ENCODE data around the gene GPR157.

GPR157 gene

GRCh38 chr1:9088807-9089206 is 40.1 kb downstream of the GPR157 start:
- H3K27ac ChIP-seq (replicated peaks; ENCODE audit: low read length), result no peak overlapping the region
- no peak overlapping the region for H2AFZ ChIP-seq (ENCODE audit: low read length)
- no peak overlapping the region for H4K8ac ChIP-seq (ENCODE audit: low read depth, low read length)
- H3K23ac ChIP-seq (ENCODE audit: low read depth, low read length, poor library complexity), result no peak overlapping the region
- H2BK15ac ChIP-seq (ENCODE audit: low read length), result no peak overlapping the region
- no CpG with 5 or more reads among the region's 4 CpGs for WGBS, 2 donors (ENCODE audit: extremely low coverage in 2 of 2, insufficient read length in 2 of 2, insufficient replicate concordance in 1 of 2)
- H3K4me2 ChIP-seq (ENCODE audit: insufficient read depth, low read length, poor library complexity, severe bottlenecking), result no peak overlapping the region
- H3K4me1 ChIP-seq (ENCODE audit: control insufficient read depth in 2 of 2, insufficient read depth in 1 of 2, low read depth in 1 of 2, low read length in 2 of 2), result no peaks in the 10 kb centered on the region
- no peak overlapping the region for H2AK5ac ChIP-seq (ENCODE audit: low read depth, low read length)
- no peak overlapping the region for H2BK120ac ChIP-seq (ENCODE audit: low read depth, low read length)
- H3K4ac ChIP-seq (ENCODE audit: low read length), result no peak overlapping the region
- H3K79me1 ChIP-seq (ENCODE audit: low read depth, low read length), result no peaks in the 10 kb centered on the region
- H3K27me3 ChIP-seq (ENCODE audit: control insufficient read depth in 3 of 3, insufficient read depth in 3 of 3, low read depth in 1 of 3, low read length in 3 of 3), result peaks cover 0 to 33% (median 0%) of the 10 kb centered on the region in 3 experiments
- H3K9ac ChIP-seq (ENCODE audit: low read depth, low read length, poor library complexity), result no peak overlapping the region
- H3K18ac ChIP-seq (ENCODE audit: low read length), result no peak overlapping the region
- no peak overlapping the region for H4K91ac ChIP-seq (ENCODE audit: low read depth, low read length, poor library complexity)
- DNase-seq (ENCODE audit: low spot score), result no peak
- H3K36me3 ChIP-seq (replicated peaks in 1 of 2; ENCODE audit: control insufficient read depth in 2 of 2, insufficient read depth in 2 of 2, low read length in 2 of 2), result no peaks in the 10 kb centered on the region
- H2BK5ac ChIP-seq (ENCODE audit: low read length), result no peak overlapping the region
- H3K9me3 ChIP-seq (replicated peaks in 1 of 2; ENCODE audit: control insufficient read depth in 2 of 2, insufficient read depth in 1 of 2, low read depth in 1 of 2, low read length in 2 of 2), result no peaks in the 10 kb centered on the region
- H2BK12ac ChIP-seq (ENCODE audit: low read length), result no peak overlapping the region
- no peak overlapping the region for H3K4me3 ChIP-seq (ENCODE audit: low read length in 2 of 2)
- H3K14ac ChIP-seq (ENCODE audit: low read length), result no peak overlapping the region

- Histone ChIP-seq H2BK120ac (ENCODE audit: low read depth, low read length) (no peak overlapping the region), H3K18ac (ENCODE audit: low read length) (no peak overlapping the region), H2BK5ac (ENCODE audit: low read length) (no peak overlapping the region), H2AFZ (ENCODE audit: low read length) (no peak overlapping the region), H3K36me3 (replicated peaks in 1 of 2; ENCODE audit: control insufficient read depth in 2 of 2, insufficient read depth in 2 of 2, low read length in 2 of 2) (no peaks in the 10 kb centered on the region), H3K79me1 (ENCODE audit: low read depth, low read length) (no peaks in the 10 kb centered on the region), H4K8ac (ENCODE audit: low read depth, low read length) (no peak overlapping the region), H3K9ac (ENCODE audit: low read depth, low read length, poor library complexity) (no peak overlapping the region), H3K4ac (ENCODE audit: low read length) (no peak overlapping the region), H3K4me1 (ENCODE audit: control insufficient read depth in 2 of 2, insufficient read depth in 1 of 2, low read depth in 1 of 2, low read length in 2 of 2) (no peaks in the 10 kb centered on the region), H3K27ac (replicated peaks; ENCODE audit: low read length) (no peak overlapping the region), H3K4me2 (ENCODE audit: insufficient read depth, low read length, poor library complexity, severe bottlenecking) (no peak overlapping the region), H3K23ac (ENCODE audit: low read depth, low read length, poor library complexity) (no peak overlapping the region), H3K27me3 (ENCODE audit: control insufficient read depth in 3 of 3, insufficient read depth in 3 of 3, low read depth in 1 of 3, low read length in 3 of 3) (peaks cover 0 to 21% (median 0%) of the 10 kb centered on the region in 3 experiments), H4K91ac (ENCODE audit: low read depth, low read length, poor library complexity) (no peak overlapping the region), H3K9me3 (replicated peaks in 1 of 2; ENCODE audit: control insufficient read depth in 2 of 2, insufficient read depth in 1 of 2, low read depth in 1 of 2, low read length in 2 of 2) (no peaks in the 10 kb centered on the region), H3K14ac (ENCODE audit: low read length) (no peak overlapping the region), H2BK12ac (ENCODE audit: low read length) (no peak overlapping the region), H2AK5ac (ENCODE audit: low read depth, low read length) (no peak overlapping the region), H3K4me3 (ENCODE audit: low read length in 2 of 2) (no peak overlapping the region), H2BK15ac (ENCODE audit: low read length) (no peak overlapping the region)
- no peak for DNase-seq (ENCODE audit: low spot score)
- no CpG with 5 or more reads among the region's 12 CpGs for WGBS, 2 donors (ENCODE audit: extremely low coverage in 2 of 2, insufficient read length in 2 of 2, insufficient replicate concordance in 1 of 2)
Observed at GRCh38 chr1:9087411-9088125, 41.3 kb downstream of the GPR157 start.

GRCh38 chr1:9086796-9087195 is 42.1 kb downstream of the GPR157 start:
- H4K91ac ChIP-seq (ENCODE audit: low read depth, low read length, poor library complexity), result no peak overlapping the region
- no peak for DNase-seq (ENCODE audit: low spot score)
- H3K4ac ChIP-seq (ENCODE audit: low read length), result no peak overlapping the region
- H4K8ac ChIP-seq (ENCODE audit: low read depth, low read length), result no peak overlapping the region
- no peak overlapping the region for H2BK5ac ChIP-seq (ENCODE audit: low read length)
- H2BK15ac ChIP-seq (ENCODE audit: low read length), result no peak overlapping the region
- H2AFZ ChIP-seq (ENCODE audit: low read length), result no peak overlapping the region
- H2BK120ac ChIP-seq (ENCODE audit: low read depth, low read length), result no peak overlapping the region
- H3K27ac ChIP-seq (replicated peaks; ENCODE audit: low read length), result no peak overlapping the region
- no peaks in the 10 kb centered on the region for H3K79me1 ChIP-seq (ENCODE audit: low read depth, low read length)
- H3K9me3 ChIP-seq (replicated peaks in 1 of 2; ENCODE audit: control insufficient read depth in 2 of 2, insufficient read depth in 1 of 2, low read depth in 1 of 2, low read length in 2 of 2), result no peaks in the 10 kb centered on the region
- no peak overlapping the region for H3K4me2 ChIP-seq (ENCODE audit: insufficient read depth, low read length, poor library complexity, severe bottlenecking)
- H3K36me3 ChIP-seq (replicated peaks in 1 of 2; ENCODE audit: control insufficient read depth in 2 of 2, insufficient read depth in 2 of 2, low read length in 2 of 2), result no peaks in the 10 kb centered on the region
- H2BK12ac ChIP-seq (ENCODE audit: low read length), result no peak overlapping the region
- H3K4me1 ChIP-seq (ENCODE audit: control insufficient read depth in 2 of 2, insufficient read depth in 1 of 2, low read depth in 1 of 2, low read length in 2 of 2), result no peaks in the 10 kb centered on the region
- H3K4me3 ChIP-seq (ENCODE audit: low read length in 2 of 2), result no peak overlapping the region
- H3K9ac ChIP-seq (ENCODE audit: low read depth, low read length, poor library complexity), result no peak overlapping the region
- no CpG with 5 or more reads among the region's 2 CpGs for WGBS, 2 donors (ENCODE audit: extremely low coverage in 2 of 2, insufficient read length in 2 of 2, insufficient replicate concordance in 1 of 2)
- no peak overlapping the region for H3K23ac ChIP-seq (ENCODE audit: low read depth, low read length, poor library complexity)
- H3K18ac ChIP-seq (ENCODE audit: low read length), result no peak overlapping the region
- H3K14ac ChIP-seq (ENCODE audit: low read length), result no peak overlapping the region
- H2AK5ac ChIP-seq (ENCODE audit: low read depth, low read length), result no peak overlapping the region
- H3K27me3 ChIP-seq (ENCODE audit: control insufficient read depth in 3 of 3, insufficient read depth in 3 of 3, low read depth in 1 of 3, low read length in 3 of 3), result peaks cover 0 to 14% (median 0%) of the 10 kb centered on the region in 3 experiments

GRCh38 chr1:9086045-9086444 is 42.9 kb downstream of the GPR157 start:
- Histone ChIP-seq H3K79me1 (ENCODE audit: low read depth, low read length) (no peaks in the 10 kb centered on the region), H3K27me3 (ENCODE audit: control insufficient read depth in 3 of 3, insufficient read depth in 3 of 3, low read depth in 1 of 3, low read length in 3 of 3) (peaks cover 0 to 6% (median 0%) of the 10 kb centered on the region in 3 experiments), H3K14ac (ENCODE audit: low read length) (no peak overlapping the region), H3K4me1 (ENCODE audit: control insufficient read depth in 2 of 2, insufficient read depth in 1 of 2, low read depth in 1 of 2, low read length in 2 of 2) (no peaks in the 10 kb centered on the region), H2BK12ac (ENCODE audit: low read length) (no peak overlapping the region), H3K4me3 (ENCODE audit: low read length in 2 of 2) (no peak overlapping the region), H4K91ac (ENCODE audit: low read depth, low read length, poor library complexity) (no peak overlapping the region), H2BK5ac (ENCODE audit: low read length) (no peak overlapping the region), H3K4ac (ENCODE audit: low read length) (no peak overlapping the region), H2AK5ac (ENCODE audit: low read depth, low read length) (no peak overlapping the region), H3K36me3 (replicated peaks in 1 of 2; ENCODE audit: control insufficient read depth in 2 of 2, insufficient read depth in 2 of 2, low read length in 2 of 2) (no peaks in the 10 kb centered on the region), H3K9me3 (replicated peaks in 1 of 2; ENCODE audit: control insufficient read depth in 2 of 2, insufficient read depth in 1 of 2, low read depth in 1 of 2, low read length in 2 of 2) (no peaks in the 10 kb centered on the region), H3K23ac (ENCODE audit: low read depth, low read length, poor library complexity) (no peak overlapping the region), H3K18ac (ENCODE audit: low read length) (no peak overlapping the region), H2BK120ac (ENCODE audit: low read depth, low read length) (no peak overlapping the region), H2BK15ac (ENCODE audit: low read length) (no peak overlapping the region), H3K9ac (ENCODE audit: low read depth, low read length, poor library complexity) (no peak overlapping the region), H4K8ac (ENCODE audit: low read depth, low read length) (no peak overlapping the region), H3K4me2 (ENCODE audit: insufficient read depth, low read length, poor library complexity, severe bottlenecking) (no peak overlapping the region), H2AFZ (ENCODE audit: low read length) (no peak overlapping the region), H3K27ac (replicated peaks; ENCODE audit: low read length) (no peak overlapping the region)
- WGBS, 2 donors (ENCODE audit: extremely low coverage in 2 of 2, insufficient read length in 2 of 2, insufficient replicate concordance in 1 of 2), result no CpG with 5 or more reads among the region's 5 CpGs
- DNase-seq (ENCODE audit: low spot score), result no peak
